Hepatocyte (in vitro differentiated cells): ENCODE data around the gene NUDT4. TPM values are rescaled to one million over a fixed set of nuclear protein-coding genes. Genes with fewer than 3 reads are reported as not detected.

Source experiments
- DNase-seq: peaks from one replicate; pipeline ENCODE4 v3.0.0-alpha.2; 2016; ENCODE audit warnings: low spot score
- H2AFZ ChIP-seq: fragments of 200-600 bp; sonication (generic); 2 replicates; pipeline ENCODE4 v1.6.0; 2016; ENCODE audit warnings: antibody characterized with exemption, mild to moderate bottlenecking
- H3K27ac ChIP-seq: fragments of 200-600 bp; sonication (generic); 2 replicates; pipeline ENCODE4 v1.5.1; 2016; ENCODE audit warnings: mild to moderate bottlenecking
- H3K27me3 ChIP-seq: fragments of 200-600 bp; sonication (generic); 2 replicates; pipeline ENCODE4 v1.6.1; 2016
- H3K36me3 ChIP-seq: fragments of 200-600 bp; sonication (generic); replicated peaks from 2 replicates; pipeline ENCODE4 v1.5.1; 2016; ENCODE audit warnings: low read depth; ENCODE audit not compliant: insufficient read depth
- H3K4me1 ChIP-seq: fragments of 200-600 bp; sonication (generic); 2 replicates; pipeline ENCODE4 v1.5.1; 2016; ENCODE audit warnings: mild to moderate bottlenecking, moderate library complexity; ENCODE audit not compliant: insufficient read depth
- H3K4me2 ChIP-seq: fragments of 200-600 bp; sonication (generic); 2 replicates; pipeline ENCODE4 v1.6.0; 2016
- H3K4me3 ChIP-seq: fragments of 200-600 bp; sonication (generic); 2 replicates; pipeline ENCODE4 v1.5.1; 2016; ENCODE audit warnings: mild to moderate bottlenecking
- H3K79me2 ChIP-seq: fragments of 200-600 bp; sonication (generic); 2 replicates; pipeline ENCODE4 v1.6.0; 2017; ENCODE audit warnings: mild to moderate bottlenecking
- H3K9me2 ChIP-seq: fragments of 200-600 bp; sonication (generic); replicated peaks from 2 replicates; pipeline ENCODE4 v1.6.0; 2017; ENCODE audit warnings: mild to moderate bottlenecking; ENCODE audit not compliant: insufficient read depth
- H3K9me3 ChIP-seq: fragments of 200-600 bp; sonication (generic); 2 replicates; pipeline ENCODE4 v1.5.1; 2016; ENCODE audit warnings: low read depth, mild to moderate bottlenecking
- H4K20me1 ChIP-seq: fragments of 200-600 bp; sonication (generic); 2 replicates; pipeline ENCODE4 v1.6.0; 2016; ENCODE audit warnings: mild to moderate bottlenecking; ENCODE audit not compliant: insufficient read depth, poor library complexity, severe bottlenecking
- CTCF ChIP-seq: fragments of 200-600 bp; sonication (generic); IDR thresholded peaks from 2 replicates; pipeline ENCODE4 v1.5.1; 2016; ENCODE audit warnings: antibody characterized with exemption, mild to moderate bottlenecking; ENCODE audit not compliant: poor library complexity
- EZH2 ChIP-seq: fragments of 200-600 bp; sonication (generic); IDR thresholded peaks from 2 replicates; pipeline ENCODE4 v1.6.1; 2016; ENCODE audit warnings: antibody characterized with exemption, mild to moderate bottlenecking, borderline replicate concordance
- EZH2phosphoT487 ChIP-seq: fragments of 200-600 bp; sonication (generic); IDR thresholded peaks from one replicate; pipeline ENCODE4 v1.6.1; 2018; ENCODE audit warnings: antibody characterized with exemption, mild to moderate bottlenecking, low read depth, moderate library complexity; ENCODE audit not compliant: unreplicated experiment, severe bottlenecking
- WGBS: methylation state at CpG from one replicate; pipeline ENCODE4 v1.1.6; 2016; ENCODE audit warnings: low lambda C conversion rate; ENCODE audit errors: missing lambda C conversion rate; 5-methylcytosine and 5-hydroxymethylcytosine counted together
- polyA plus RNA-seq: library from polyadenylated mRNA; unstranded; fragments of >200 nt; fragmentation: Nextera tagmentation; extraction: Ambion mirVana; gene quantifications from 2 replicates; pipeline ENCODE4 v1.2.1, GENCODE V29; 2016
- total RNA-seq: library from RNA; depleted of rRNA; stranded (reverse); fragments of >200 nt; gene quantifications from 2 replicates; pipeline ENCODE4 v1.2.3, GENCODE V29; 2014

The NUDT4 gene
- total and polyA plus RNA-seq, 2 experiments from 2014 or later = 151 to 243 TPM

- no peak for TF ChIP-seq EZH2phosphoT487
- no peak for TF ChIP-seq EZH2
- TF ChIP-seq CTCF = no peak
Observed at GRCh38 chr12:93422050-93422449, 44.3 kb downstream of the NUDT4 start.

DNA sequence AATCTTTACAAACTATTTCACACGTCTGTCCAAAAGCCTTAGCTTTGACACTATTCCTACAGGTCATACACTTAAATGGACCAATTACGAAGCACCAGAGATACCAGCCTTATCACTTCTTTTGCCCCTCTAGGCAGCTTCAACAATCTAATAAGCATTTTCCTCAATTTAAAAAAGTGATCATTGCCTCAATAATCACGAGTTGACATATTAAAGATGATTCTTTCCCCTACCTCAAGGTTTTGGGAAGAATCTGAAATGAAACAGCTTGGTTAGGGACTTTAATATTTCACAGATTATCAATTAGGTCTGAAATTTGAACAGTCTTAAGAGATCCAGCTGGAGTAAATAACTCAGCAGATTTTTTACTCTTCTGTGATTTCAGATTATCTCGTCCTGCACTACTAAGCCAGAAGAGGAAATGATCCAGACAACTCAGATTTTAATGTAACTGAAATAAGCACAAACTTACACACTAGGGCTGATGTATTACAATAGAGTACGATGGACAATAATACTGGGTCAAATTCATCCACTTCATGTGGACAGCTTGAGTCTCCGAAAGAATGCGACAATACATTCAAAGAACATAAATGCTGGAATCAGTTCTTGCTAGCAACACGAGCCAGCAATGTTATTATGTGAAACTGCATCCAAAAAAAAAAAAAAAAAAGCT lies 48.1 kb downstream of the NUDT4 start:
- Histone ChIP-seq H3K4me1 (peaks cover 13% of the 10 kb centered on the region), H3K27ac (no peak overlapping the region), H4K20me1 (peaks cover 75% of the 10 kb centered on the region), H3K4me3 (no peak overlapping the region), H3K36me3 (no peaks in the 10 kb centered on the region), H3K79me2 (peaks cover 100% of the 10 kb centered on the region), H3K4me2 (no peak overlapping the region), H2AFZ (no peak overlapping the region), H3K9me3 (no peaks in the 10 kb centered on the region), H3K9me2 (no peaks in the 10 kb centered on the region), H3K27me3 (no peaks in the 10 kb centered on the region)
- no peak for DNase-seq
- WGBS = 78% methylated on average over 8 of the region's 8 CpGs
- TF ChIP-seq CTCF (no peak), EZH2 (no peak), EZH2phosphoT487 (no peak)

More at GRCh38 chr12:93422050-93422449, 44.3 kb downstream of the NUDT4 start:
- Histone ChIP-seq H3K36me3 (no peaks in the 10 kb centered on the region), H3K9me3 (no peaks in the 10 kb centered on the region), H3K27ac (no peak overlapping the region), H3K9me2 (no peaks in the 10 kb centered on the region), H4K20me1 (peaks cover 57% of the 10 kb centered on the region), H3K27me3 (no peaks in the 10 kb centered on the region), H3K4me3 (no peak overlapping the region), H2AFZ (no peak overlapping the region), H3K79me2 (peaks cover 97% of the 10 kb centered on the region), H3K4me1 (peaks cover 5% of the 10 kb centered on the region), H3K4me2 (no peak overlapping the region)
- WGBS = 82% methylated on average over 2 of the region's 2 CpGs
- no peak for DNase-seq

DNA sequence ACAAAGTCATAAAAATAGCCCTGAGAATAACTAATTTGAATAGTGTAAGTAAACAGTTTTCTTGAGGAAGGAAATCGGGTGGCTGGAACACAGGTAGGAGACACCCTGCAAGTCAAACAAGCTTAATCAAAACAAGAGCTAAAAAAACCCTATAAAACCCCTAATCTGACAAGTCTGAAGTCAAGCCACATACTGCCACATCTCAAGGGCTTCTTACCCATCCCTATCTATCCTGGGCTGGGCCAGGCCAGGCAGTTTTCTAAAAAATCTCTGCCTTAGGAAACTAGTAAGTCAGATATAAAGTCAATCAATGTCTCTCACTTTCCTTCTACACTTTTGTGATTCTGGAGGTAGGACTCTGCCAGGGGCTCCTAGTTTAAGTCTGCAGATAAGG lies 48.7 kb downstream of the NUDT4 start:
- peaks cover 13% of the 10 kb centered on the region for H3K4me1 ChIP-seq

More for the DNA sequence above, 48.7 kb downstream of the NUDT4 start:
- Histone ChIP-seq H3K36me3 (no peaks in the 10 kb centered on the region), H3K4me2 (peak overlapping the region; percentile 6), H4K20me1 (peaks cover 78% of the 10 kb centered on the region), H3K27ac (no peak overlapping the region), H3K9me3 (no peaks in the 10 kb centered on the region), H3K4me3 (no peak overlapping the region), H3K9me2 (no peaks in the 10 kb centered on the region), H2AFZ (no peak overlapping the region), H3K79me2 (peaks cover 100% of the 10 kb centered on the region), H3K27me3 (no peaks in the 10 kb centered on the region)
- TF ChIP-seq EZH2phosphoT487 (no peak), EZH2 (no peak), CTCF (no peak)
- DNase-seq = no peak
- 52% methylated on average over 1 of the region's 1 CpG for WGBS
